Activated naive CD4-positive, alpha-beta T cell treated with anti-CD3 and anti-CD28 coated beads, Interleukin-2, amount 50 U/mL, for 72 hours (primary cell): ENCODE measurements around the gene GTF2A1. TPM values are rescaled to one million over a fixed set of nuclear protein-coding genes. Genes with fewer than 3 reads are reported as not detected.
"Not testable (repeated sequence)": the region's sequence is repeated elsewhere in the genome, so short reads cannot be mapped to it uniquely, and the experiment has no call there.

Experiments
- ATAC-seq, 2 donors: fragments of 150-1000 bp; cut with Tn5 transposase; 2 replicates each; pipeline ENCODE4 v1.10.0; 2021; ENCODE audit warnings: mild to moderate bottlenecking in 2 of 2, moderate library complexity in 2 of 2
- DNase-seq, 2 donors: peaks; one replicate each; pipeline ENCODE4 v3.0.0; 2021 to 2022; ENCODE audit warnings: low spot score in 2 of 2
- H3K27ac Mint-ChIP-seq, 2 donors: one replicate each; pipeline ENCODE4 v1.8.0; 2022; ENCODE audit warnings: mild to moderate bottlenecking in 2 of 2, mixed read lengths in 2 of 2
- H3K36me3 Mint-ChIP-seq, 2 donors: one replicate each; pipeline ENCODE4 v1.8.0; 2022; ENCODE audit warnings: mixed read lengths in 2 of 2
- H3K9me3 Mint-ChIP-seq, 2 donors: one replicate each; pipeline ENCODE4 v1.8.0; 2022; ENCODE audit warnings: mixed read lengths in 2 of 2
- total RNA-seq, 2 donors: library from RNA; stranded (reverse); gene quantifications; one replicate each; pipeline ENCODE4 v1.2.3, GENCODE V29; 2022

Gene GTF2A1
- total RNA-seq: 10 to 100 TPM; 38.7 to 57.9 TPM

GRCh38 chr14:81220830-81221578 lies at the start of gene GTF2A1:
TSS of gene GTF2A1 (minus strand) at chr14:81220959. CDS start at chr14:81220518, 441 bp downstream.
- Mint-ChIP-seq H3K9me3 (no peaks in the 10 kb centered on the region), H3K36me3 (peaks cover 12 to 28% of the 10 kb centered on the region in 2 donors), H3K27ac (peak within 1 kb of the TSS; percentile 99 to 100)
- ATAC-seq (peak; percentile 80 to 82), DNase-seq (peak; percentile 93 to 97)

GRCh38 chr14:81269979-81270375 lies 49.2 kb upstream of the GTF2A1 start:
- H3K27ac Mint-ChIP-seq: no peak overlapping the region
- no peak for ATAC-seq
- H3K36me3 Mint-ChIP-seq: no peaks in the 10 kb centered on the region
- DNase-seq: no peak
- H3K9me3 Mint-ChIP-seq: no peaks in the 10 kb centered on the region

GRCh38 chr14:81269100-81269978 lies 48.6 kb upstream of the GTF2A1 start:
- H3K27ac Mint-ChIP-seq: no peak overlapping the region
- ATAC-seq (peak; percentile 63 to 73), DNase-seq (peak in 1 of 2 donors; percentile 21)
- no peaks in the 10 kb centered on the region for H3K9me3 Mint-ChIP-seq
- no peaks in the 10 kb centered on the region for H3K36me3 Mint-ChIP-seq

DNA sequence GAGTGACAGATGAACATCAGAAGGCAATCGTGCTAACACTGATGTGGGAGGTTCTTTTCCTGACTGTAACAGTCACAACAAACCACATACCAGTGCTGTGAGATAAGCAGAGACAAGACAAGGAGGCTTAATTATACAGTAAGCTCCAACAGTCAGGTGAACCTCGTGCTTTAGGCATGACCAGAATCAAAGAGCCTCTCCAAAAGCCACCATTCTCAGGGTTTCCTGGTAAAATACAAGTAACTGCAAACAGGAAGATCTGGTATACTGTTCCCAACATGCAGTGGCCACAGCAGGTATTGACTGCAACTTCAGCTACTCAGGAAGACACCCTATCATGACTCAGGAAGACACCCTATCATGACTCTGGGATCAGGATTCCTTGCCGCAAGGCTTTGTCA lies 47.3 kb upstream of the GTF2A1 start:
- ATAC-seq (peak; percentile 16 to 44), DNase-seq (no peak)
- no peaks in the 10 kb centered on the region for H3K36me3 Mint-ChIP-seq
- no peaks in the 10 kb centered on the region for H3K9me3 Mint-ChIP-seq
- no peak overlapping the region for H3K27ac Mint-ChIP-seq

GRCh38 chr14:81265636-81266169 lies 44.9 kb upstream of the GTF2A1 start:
- Mint-ChIP-seq H3K27ac (no peak overlapping the region), H3K9me3 (no peaks in the 10 kb centered on the region), H3K36me3 (no peaks in the 10 kb centered on the region)
- DNase-seq: no peak
- ATAC-seq: no peak

DNA sequence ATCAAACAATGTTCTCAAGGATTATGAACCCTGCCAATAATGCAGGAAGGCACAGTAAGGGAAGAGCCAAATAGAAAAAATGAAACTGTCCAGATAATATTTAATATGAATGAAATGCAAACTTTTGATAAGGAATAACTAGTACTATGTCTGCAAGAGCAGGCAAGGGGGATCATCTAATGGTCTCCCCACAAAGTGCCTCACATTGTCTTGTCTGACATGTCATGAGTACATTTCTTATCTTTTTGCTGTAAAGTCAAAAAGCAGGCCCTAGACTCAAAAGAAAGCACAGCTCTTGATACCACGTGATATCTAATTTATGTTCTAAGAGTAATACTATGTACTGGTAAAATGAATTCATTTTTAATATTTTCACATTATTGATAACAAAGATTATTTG lies 43.9 kb upstream of the GTF2A1 start:
- ATAC-seq: no peak
- DNase-seq: no peak
- Mint-ChIP-seq H3K9me3 (no peaks in the 10 kb centered on the region), H3K27ac (no peak overlapping the region), H3K36me3 (no peaks in the 10 kb centered on the region)

- DNase-seq (no peak), ATAC-seq (no peak)
- Mint-ChIP-seq H3K36me3 (no peaks in the 10 kb centered on the region), H3K27ac (no peak overlapping the region), H3K9me3 (no peaks in the 10 kb centered on the region)
Observed at GRCh38 chr14:81263777-81264410, 43.1 kb upstream of the GTF2A1 start.

DNA sequence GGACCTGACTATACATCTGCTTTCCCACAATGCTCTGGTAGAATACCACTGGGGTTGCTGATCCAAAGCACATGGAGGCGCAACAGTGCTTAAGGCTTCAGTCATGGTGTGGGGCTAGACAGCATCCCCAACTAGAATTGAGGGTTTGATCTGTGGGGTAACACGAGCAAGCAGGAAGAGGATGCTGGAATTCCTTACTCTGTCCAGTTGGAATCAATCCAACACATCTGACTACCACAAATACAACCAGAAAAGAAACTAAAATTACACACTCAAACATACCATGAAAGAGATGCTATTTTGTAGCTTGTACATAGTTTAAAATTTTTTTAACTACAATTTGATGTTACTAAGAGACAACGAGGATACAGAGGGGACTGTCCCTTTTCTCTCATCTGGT lies 40.4 kb upstream of the GTF2A1 start:
- Mint-ChIP-seq H3K9me3 (no peaks in the 10 kb centered on the region), H3K27ac (no peak overlapping the region), H3K36me3 (no peaks in the 10 kb centered on the region)
- no peak for DNase-seq
- no peak for ATAC-seq

DNA sequence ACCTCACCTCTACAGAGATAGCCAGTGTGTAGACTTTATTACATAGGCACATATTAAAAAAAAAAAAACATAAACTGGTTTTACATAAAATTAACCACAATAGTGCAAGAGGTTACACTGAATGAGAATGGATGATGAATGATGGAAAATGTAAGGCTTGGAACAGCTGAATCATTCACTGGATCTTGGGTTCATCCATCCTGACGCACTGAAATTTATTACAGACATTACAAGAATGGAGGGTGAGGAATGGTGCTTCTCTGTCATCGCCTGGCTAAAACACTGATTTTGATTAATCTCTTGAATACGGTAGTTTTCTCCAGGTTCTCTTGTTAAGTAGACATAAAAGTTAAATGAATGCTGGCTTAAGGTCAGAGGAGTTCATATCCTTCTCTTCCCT lies 40.0 kb upstream of the GTF2A1 start:
- no peaks in the 10 kb centered on the region for H3K9me3 Mint-ChIP-seq
- DNase-seq: no peak
- no peak overlapping the region for H3K27ac Mint-ChIP-seq
- H3K36me3 Mint-ChIP-seq: no peaks in the 10 kb centered on the region
- no peak for ATAC-seq

DNA sequence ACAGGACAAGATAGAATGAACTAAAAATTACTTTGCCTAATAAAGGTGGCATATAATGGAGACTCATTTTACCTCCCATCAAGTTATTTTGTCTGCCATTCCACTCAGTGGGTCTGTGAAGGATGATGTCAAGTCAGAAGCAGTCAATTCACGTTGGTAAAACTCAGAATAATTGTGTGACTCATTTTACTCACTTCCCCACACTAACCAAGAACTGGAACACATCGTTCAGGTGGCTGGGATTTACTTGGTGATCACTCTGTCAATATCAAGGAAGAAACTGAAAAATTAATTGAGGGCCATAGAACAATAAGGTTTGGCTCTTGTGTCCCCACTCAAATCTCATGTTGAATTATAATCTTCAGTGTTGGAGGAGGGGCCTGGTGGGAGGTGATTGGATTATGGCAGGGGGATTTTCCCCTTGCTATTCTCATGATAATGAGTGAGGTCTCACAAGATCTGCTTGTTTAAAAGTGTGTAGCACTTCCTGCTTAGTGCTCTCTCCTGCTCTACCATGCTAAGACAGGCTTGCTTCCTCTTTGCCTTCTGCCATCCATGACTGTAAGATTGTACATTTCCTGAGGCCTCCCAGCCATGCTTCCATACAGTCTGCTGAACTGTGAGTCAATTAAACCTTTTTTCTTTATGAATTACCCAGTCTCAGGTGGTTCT lies 35.7 kb upstream of the GTF2A1 start:
- Mint-ChIP-seq H3K27ac (peak overlapping the region; percentile 49 to 65), H3K9me3 (no peaks in the 10 kb centered on the region), H3K36me3 (no peaks in the 10 kb centered on the region)
- ATAC-seq (peak; percentile 45 to 78), DNase-seq (no peak)

GRCh38 chr14:81252278-81252677 lies 31.5 kb upstream of the GTF2A1 start:
- ATAC-seq: no peak
- H3K27ac Mint-ChIP-seq: no peak overlapping the region
- no peaks in the 10 kb centered on the region for H3K9me3 Mint-ChIP-seq
- no peak for DNase-seq
- no peaks in the 10 kb centered on the region for H3K36me3 Mint-ChIP-seq

DNA sequence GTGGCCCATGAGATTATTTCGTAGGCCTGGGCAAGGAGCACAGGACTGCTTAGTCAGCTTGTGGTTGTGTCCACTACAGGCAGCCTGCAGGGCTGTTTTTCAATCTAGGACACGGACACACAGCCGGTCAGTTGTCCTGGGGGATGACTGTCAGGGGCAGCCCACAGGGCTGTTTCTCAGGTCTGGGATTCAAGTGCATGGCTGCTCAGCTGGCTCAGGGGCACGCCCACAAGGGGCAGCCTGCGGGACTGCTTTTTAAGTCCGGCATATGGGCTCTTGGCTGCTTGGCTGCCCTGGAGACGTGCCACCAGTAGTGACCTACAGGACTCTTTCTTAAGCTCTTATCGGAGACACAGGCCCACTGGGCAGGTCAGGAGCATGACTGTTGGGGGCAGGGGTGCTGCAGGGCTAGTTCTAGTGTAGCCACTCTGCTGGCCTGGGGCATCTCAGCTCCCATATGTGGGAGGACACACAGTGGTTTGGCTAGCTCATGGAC lies 26.6 kb upstream of the GTF2A1 start:
- no peak for DNase-seq
- no peak for ATAC-seq
- Mint-ChIP-seq H3K9me3 (peaks cover 14 to 16% of the 10 kb centered on the region in 2 donors), H3K27ac (no peak overlapping the region), H3K36me3 (peaks cover 17 to 23% of the 10 kb centered on the region in 2 donors)

- Mint-ChIP-seq H3K36me3 (peaks cover 17 to 23% of the 10 kb centered on the region in 2 donors), H3K9me3 (peaks cover 14 to 16% of the 10 kb centered on the region in 2 donors), H3K27ac (no peak overlapping the region)
- ATAC-seq: peak in 1 of 2 donors; percentile 70
- DNase-seq: no peak
Observed at GRCh38 chr14:81246461-81247270, 25.9 kb upstream of the GTF2A1 start.

DNA sequence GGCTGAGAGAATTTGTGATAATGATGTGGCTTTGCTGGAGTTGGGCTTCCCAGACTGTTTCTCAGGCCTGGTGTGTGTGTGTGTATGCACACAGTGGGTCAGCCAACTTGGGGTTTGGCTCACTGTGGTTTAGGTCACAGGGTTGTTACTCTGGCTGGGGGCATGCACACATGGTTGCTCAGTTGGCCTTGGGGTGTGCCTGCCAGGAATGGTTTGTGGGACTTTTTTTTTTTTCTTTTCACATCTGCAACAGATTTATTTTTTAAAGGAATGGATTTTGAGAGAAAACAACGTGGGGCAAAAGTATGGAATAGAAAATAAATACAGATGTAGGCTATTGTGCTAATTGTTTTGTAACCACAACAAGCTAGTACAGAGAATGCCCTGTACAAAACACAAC lies 25.0 kb upstream of the GTF2A1 start:
- ATAC-seq: peak in 1 of 2 donors; percentile 14
- DNase-seq: no peak
- H3K9me3 Mint-ChIP-seq: peaks cover 14 to 16% of the 10 kb centered on the region in 2 donors
- H3K36me3 Mint-ChIP-seq: peaks cover 17 to 23% of the 10 kb centered on the region in 2 donors
- H3K27ac Mint-ChIP-seq: no peak overlapping the region

- not testable (repeated sequence) for DNase-seq, H3K27ac Mint-ChIP-seq, ATAC-seq
- H3K9me3 Mint-ChIP-seq: peaks cover 14 to 16% of the 10 kb centered on the region in 2 donors
- H3K36me3 Mint-ChIP-seq: peaks cover 17 to 23% of the 10 kb centered on the region in 2 donors
Observed at GRCh38 chr14:81244431-81244830, 23.7 kb upstream of the GTF2A1 start.
